Epithelial cell of prostate (primary cell): ENCODE results near the gene PROCR.
A peak's percentile ranks its signal among the peaks of the same experiment; 100 is the strongest.
"Not testable (repeated sequence)": the region's sequence is repeated elsewhere in the genome, so short reads cannot be mapped to it uniquely, and the experiment has no call there.

Experiments used
- DNase-seq: peaks from one replicate; pipeline ENCODE4 v3.0.0-alpha.2; 2011; ENCODE audit warnings: low read depth, low spot score
- H3K27ac ChIP-seq: fragments of 450-650 bp; 2 replicates; pipeline ENCODE4 v1.5.1; 2017; ENCODE audit warnings: mild to moderate bottlenecking

The PROCR gene

GRCh38 chr20:35171753-35172433, at the start of gene PROCR:
TSS of gene PROCR (plus strand) at chr20:35172072. CDS start at chr20:35172155, 83 bp downstream.
- peak within 1 kb of the TSS; percentile 57 for H3K27ac ChIP-seq

GRCh38 chr20:35122756-35123405, 49.0 kb upstream of the PROCR start:
- no peak overlapping the region for H3K27ac ChIP-seq

More at GRCh38 chr20:35171753-35172433, at the start of gene PROCR:
- peak; percentile 92 for DNase-seq

GRCh38 chr20:35125753-35126152, 46.1 kb upstream of the PROCR start:
- DNase-seq, result no peak

More at GRCh38 chr20:35122756-35123405, 49.0 kb upstream of the PROCR start:
- no peak for DNase-seq

GRCh38 chr20:35129647-35130069, 42.2 kb upstream of the PROCR start:
- DNase-seq, result no peak

More at GRCh38 chr20:35125753-35126152, 46.1 kb upstream of the PROCR start:
- H3K27ac ChIP-seq, result no peak overlapping the region

GRCh38 chr20:35131934-35132333, 39.9 kb upstream of the PROCR start:
- DNase-seq, result no peak
- no peak overlapping the region for H3K27ac ChIP-seq

More at GRCh38 chr20:35129647-35130069, 42.2 kb upstream of the PROCR start:
- H3K27ac ChIP-seq, result peak overlapping the region; percentile 79

- H3K27ac ChIP-seq, result no peak overlapping the region
- no peak for DNase-seq
These were observed 38.8 kb upstream of the PROCR start for GRCh38 chr20:35133031-35133430.

- no peak for DNase-seq
- H3K27ac ChIP-seq, result no peak overlapping the region
These were observed 38.1 kb upstream of the PROCR start for GRCh38 chr20:35133735-35134134.

GRCh38 chr20:35134472-35134871, 37.4 kb upstream of the PROCR start:
- no peak for DNase-seq
- H3K27ac ChIP-seq, result no peak overlapping the region

- DNase-seq, result no peak
- no peak overlapping the region for H3K27ac ChIP-seq
These were observed 37.0 kb upstream of the PROCR start for GRCh38 chr20:35134880-35135279.

GRCh38 chr20:35135867-35136586, 35.8 kb upstream of the PROCR start:
- no peak for DNase-seq
- no peak overlapping the region for H3K27ac ChIP-seq

- DNase-seq, result no peak
- H3K27ac ChIP-seq, result no peak overlapping the region
These were observed 27.2 kb upstream of the PROCR start for GRCh38 chr20:35144694-35145093.

- DNase-seq, result no peak
- peak overlapping the region; percentile 91 for H3K27ac ChIP-seq
These were observed 26.7 kb upstream of the PROCR start for GRCh38 chr20:35145141-35145564.

- no peak for DNase-seq
- H3K27ac ChIP-seq, result peak overlapping the region; percentile 91
These were observed 25.5 kb upstream of the PROCR start for GRCh38 chr20:35146299-35146919.

- H3K27ac ChIP-seq, result peak within 1 kb of the TSS; percentile 91
- peak; percentile 78 for DNase-seq
These were observed 24.8 kb upstream of the PROCR start, which contains the start of gene EDEM2 for GRCh38 chr20:35146920-35147574. TSS of gene EDEM2 (minus strand) at chr20:35147336. CDS start at chr20:35147258, 78 bp downstream.

- DNase-seq, result not testable (repeated sequence)
- peak overlapping the region; percentile 91 for H3K27ac ChIP-seq
These were observed 24.2 kb upstream of the PROCR start for GRCh38 chr20:35147575-35148071.

- H3K27ac ChIP-seq, result no peak overlapping the region
These were observed 20.9 kb upstream of the PROCR start for GRCh38 chr20:35150846-35151579.

GRCh38 chr20:35151736-35152135, 20.1 kb upstream of the PROCR start:
- no peak overlapping the region for H3K27ac ChIP-seq
- no peak for DNase-seq

More at GRCh38 chr20:35150846-35151579, 20.9 kb upstream of the PROCR start:
- DNase-seq, result no peak

- no peak for DNase-seq
- no peak overlapping the region for H3K27ac ChIP-seq
These were observed 15.9 kb upstream of the PROCR start for GRCh38 chr20:35155936-35156335.

- no peak for DNase-seq
- no peak overlapping the region for H3K27ac ChIP-seq
These were observed 14.9 kb upstream of the PROCR start for GRCh38 chr20:35156978-35157377.
